Measurements from ENCODE around the gene ADGRG2. TPM values are rescaled to one million over a fixed set of nuclear protein-coding genes. Genes with fewer than 3 reads are reported as not detected.
A peak's percentile ranks its signal among the peaks of the same experiment; 100 is the strongest.

Gene ADGRG2
- total RNA-seq, 2 donors from 2014 or later: 0.10 to 0.24 TPM

GRCh38 chrX:19127649-19128168 is 5.4 kb upstream of the ADGRG2 start:
- intact Hi-C loops (cut with DNase I): no loop called here
- H3K4me1 ChIP-seq: no peaks in the 10 kb centered on the region

GRCh38 chrX:19122641-19123009 is 357 bp upstream of the ADGRG2 start:
- no peak overlapping the region for H3K4me3 ChIP-seq
- intact Hi-C loops (cut with DNase I): no loop called here
- no peaks in the 10 kb centered on the region for H3K4me1 ChIP-seq
- DNase-seq: no peak
- no peaks in the 10 kb centered on the region for H3K36me3 ChIP-seq
- no peak overlapping the region for H3K27ac ChIP-seq
- no peaks in the 10 kb centered on the region for H3K9me3 ChIP-seq
- TF ChIP-seq CTCF (IDR thresholded peaks at IDR 0.05): no peak
- peaks cover 10% of the 10 kb centered on the region for H3K27me3 ChIP-seq
- H3K9ac ChIP-seq (ENCODE audit: low read depth in 2 of 2, low read length in 2 of 2): no peak overlapping the region

More at GRCh38 chrX:19127649-19128168, 5.4 kb upstream of the ADGRG2 start:
- Histone ChIP-seq H3K36me3 (no peaks in the 10 kb centered on the region), H3K27ac (no peak overlapping the region), H3K9me3 (no peaks in the 10 kb centered on the region), H3K27me3 (peaks cover 8% of the 10 kb centered on the region), H3K4me3 (no peak overlapping the region), H3K9ac (ENCODE audit: low read depth in 2 of 2, low read length in 2 of 2) (no peak overlapping the region)
- no peak for TF ChIP-seq CTCF (IDR thresholded peaks at IDR 0.05)
- no peak for DNase-seq

- H3K9ac ChIP-seq (ENCODE audit: low read depth in 2 of 2, low read length in 2 of 2): peak overlapping the region in 1 of 2 donors; percentile 24
- peaks cover 10% of the 10 kb centered on the region for H3K27me3 ChIP-seq
- TF ChIP-seq CTCF (IDR thresholded peaks at IDR 0.05): no peak
- H3K36me3 ChIP-seq: no peaks in the 10 kb centered on the region
- H3K27ac ChIP-seq: no peak overlapping the region
- H3K9me3 ChIP-seq: no peaks in the 10 kb centered on the region
- DNase-seq: no peak
- intact Hi-C loops (cut with DNase I): no loop called here
- peak overlapping the region; percentile 30 for H3K4me3 ChIP-seq
- no peaks in the 10 kb centered on the region for H3K4me1 ChIP-seq
These were observed 802 bp downstream of the ADGRG2 start for GRCh38 chrX:19121466-19121865.

GRCh38 chrX:19110642-19111041 is 11.6 kb downstream of the ADGRG2 start:
- H3K9me3 ChIP-seq: no peaks in the 10 kb centered on the region
- intact Hi-C loops (cut with DNase I): no loop called here
- H3K9ac ChIP-seq (ENCODE audit: low read depth in 2 of 2, low read length in 2 of 2): no peak overlapping the region
- H3K27ac ChIP-seq: no peak overlapping the region
- no peak overlapping the region for H3K4me3 ChIP-seq
- no peaks in the 10 kb centered on the region for H3K27me3 ChIP-seq
- DNase-seq: no peak
- no peak for TF ChIP-seq CTCF (IDR thresholded peaks at IDR 0.05)
- H3K36me3 ChIP-seq: no peaks in the 10 kb centered on the region
- no peaks in the 10 kb centered on the region for H3K4me1 ChIP-seq

- Histone ChIP-seq H3K36me3 (no peaks in the 10 kb centered on the region), H3K9ac (ENCODE audit: low read depth in 2 of 2, low read length in 2 of 2) (no peak overlapping the region), H3K27ac (no peak overlapping the region), H3K4me1 (no peaks in the 10 kb centered on the region), H3K9me3 (no peaks in the 10 kb centered on the region), H3K27me3 (no peaks in the 10 kb centered on the region), H3K4me3 (no peak overlapping the region)
- intact Hi-C loops (cut with DNase I): no loop called here
- TF ChIP-seq CTCF (IDR thresholded peaks at IDR 0.05): no peak
- no peak for DNase-seq
These were observed 15.2 kb downstream of the ADGRG2 start for GRCh38 chrX:19107035-19107434.
